ENCODE data around the gene BCAP31. TPM values are rescaled to one million over a fixed set of nuclear protein-coding genes. Genes with fewer than 3 reads are reported as not detected.
"Not testable (repeated sequence)": the region's sequence is repeated elsewhere in the genome, so short reads cannot be mapped to it uniquely, and the experiment has no call there.

Gene BCAP31
- total RNA-seq, 1 experiment from 2014 or later, result 235 TPM

DNA sequence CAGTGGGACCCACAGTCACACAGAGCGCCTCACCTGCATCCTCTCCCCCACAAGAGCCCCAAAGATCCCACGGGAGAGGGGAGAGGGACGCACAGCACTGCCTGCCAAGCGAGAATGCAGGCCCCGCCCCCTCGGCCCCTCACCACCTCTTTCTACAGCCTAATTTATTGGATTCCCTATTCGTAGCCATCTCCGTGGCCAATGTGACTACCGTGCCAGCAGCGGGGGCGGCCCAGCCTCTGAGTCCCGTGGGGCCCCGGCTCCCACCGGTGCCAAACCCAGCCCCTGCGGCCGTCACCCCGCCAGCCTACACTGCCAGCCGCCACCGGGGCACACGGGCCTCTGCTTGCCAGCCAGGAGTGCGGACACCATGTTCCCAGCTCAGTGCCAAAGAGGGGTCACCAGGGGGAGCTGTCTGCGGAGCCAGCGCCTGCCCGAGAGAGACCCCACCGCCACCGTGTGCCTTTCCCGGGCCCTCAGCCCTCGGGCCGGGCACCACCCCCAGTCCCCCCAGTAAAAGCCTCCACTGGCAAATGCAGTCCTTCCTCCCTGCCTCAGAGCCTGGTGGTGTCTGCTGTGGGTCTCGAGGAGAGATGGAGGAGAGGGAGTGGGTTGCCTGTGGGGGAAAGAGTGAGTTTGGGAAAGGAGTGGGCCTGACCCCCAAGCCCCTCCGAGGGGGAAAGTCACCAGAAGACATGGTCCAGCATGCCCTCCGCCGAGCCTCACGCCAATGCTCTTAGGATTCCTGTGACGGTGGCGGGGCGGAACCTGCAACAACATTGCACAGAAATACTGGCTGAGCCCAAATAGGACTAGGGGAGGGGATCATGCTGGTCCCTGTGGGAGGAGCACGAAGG is 20.3 kb upstream of the BCAP31 start:
- no peak overlapping the region for H3K27ac ChIP-seq (ENCODE audit: low read depth, low read length, poor library complexity, severe bottlenecking)
- ChIA-PET CTCF (no interaction called here), POLR2A (ENCODE audit: low non-redundant PET) (no interaction called here)
- no peak for TF ChIP-seq EZH2 (IDR thresholded peaks at IDR 0.05; ENCODE audit: borderline replicate concordance, low read depth, low read length, poor library complexity, severe bottlenecking)
- TF ChIP-seq, protein P1, sequence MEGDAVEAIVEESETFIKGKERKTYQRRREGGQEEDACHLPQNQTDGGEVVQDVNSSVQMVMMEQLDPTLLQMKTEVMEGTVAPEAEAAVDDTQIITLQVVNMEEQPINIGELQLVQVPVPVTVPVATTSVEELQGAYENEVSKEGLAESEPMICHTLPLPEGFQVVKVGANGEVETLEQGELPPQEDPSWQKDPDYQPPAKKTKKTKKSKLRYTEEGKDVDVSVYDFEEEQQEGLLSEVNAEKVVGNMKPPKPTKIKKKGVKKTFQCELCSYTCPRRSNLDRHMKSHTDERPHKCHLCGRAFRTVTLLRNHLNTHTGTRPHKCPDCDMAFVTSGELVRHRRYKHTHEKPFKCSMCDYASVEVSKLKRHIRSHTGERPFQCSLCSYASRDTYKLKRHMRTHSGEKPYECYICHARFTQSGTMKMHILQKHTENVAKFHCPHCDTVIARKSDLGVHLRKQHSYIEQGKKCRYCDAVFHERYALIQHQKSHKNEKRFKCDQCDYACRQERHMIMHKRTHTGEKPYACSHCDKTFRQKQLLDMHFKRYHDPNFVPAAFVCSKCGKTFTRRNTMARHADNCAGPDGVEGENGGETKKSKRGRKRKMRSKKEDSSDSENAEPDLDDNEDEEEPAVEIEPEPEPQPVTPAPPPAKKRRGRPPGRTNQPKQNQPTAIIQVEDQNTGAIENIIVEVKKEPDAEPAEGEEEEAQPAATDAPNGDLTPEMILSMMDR (conservative IDR thresholded peaks at IDR 0.05; ENCODE audit: low read depth, low read length), result peak; percentile 44; the same call in 1 of the 2 replicates
- no peaks in the 10 kb centered on the region for H3K4me1 ChIP-seq (ENCODE audit: insufficient read depth, low read length, poor library complexity, severe bottlenecking)
- peak; percentile 47 for DNase-seq (ENCODE audit: low spot score)
- intact Hi-C loops (cut with micrococcal nuclease; ENCODE audit: unreplicated experiment), result no loop called here
- H3K27me3 ChIP-seq (replicated peaks; ENCODE audit: insufficient read depth, low read depth, low read length, poor library complexity), result no peaks in the 10 kb centered on the region
- H3K9me3 ChIP-seq (ENCODE audit: low read depth, low read length, poor library complexity, severe bottlenecking), result no peaks in the 10 kb centered on the region
- no peaks in the 10 kb centered on the region for H3K36me3 ChIP-seq (ENCODE audit: insufficient read depth, low read length, poor library complexity, severe bottlenecking)
- BruUV-seq (replicated peaks), result no TSS peak
- H3K4me3 ChIP-seq (ENCODE audit: low read depth, low read length, poor library complexity, severe bottlenecking), result peak overlapping the region; percentile 20

DNA sequence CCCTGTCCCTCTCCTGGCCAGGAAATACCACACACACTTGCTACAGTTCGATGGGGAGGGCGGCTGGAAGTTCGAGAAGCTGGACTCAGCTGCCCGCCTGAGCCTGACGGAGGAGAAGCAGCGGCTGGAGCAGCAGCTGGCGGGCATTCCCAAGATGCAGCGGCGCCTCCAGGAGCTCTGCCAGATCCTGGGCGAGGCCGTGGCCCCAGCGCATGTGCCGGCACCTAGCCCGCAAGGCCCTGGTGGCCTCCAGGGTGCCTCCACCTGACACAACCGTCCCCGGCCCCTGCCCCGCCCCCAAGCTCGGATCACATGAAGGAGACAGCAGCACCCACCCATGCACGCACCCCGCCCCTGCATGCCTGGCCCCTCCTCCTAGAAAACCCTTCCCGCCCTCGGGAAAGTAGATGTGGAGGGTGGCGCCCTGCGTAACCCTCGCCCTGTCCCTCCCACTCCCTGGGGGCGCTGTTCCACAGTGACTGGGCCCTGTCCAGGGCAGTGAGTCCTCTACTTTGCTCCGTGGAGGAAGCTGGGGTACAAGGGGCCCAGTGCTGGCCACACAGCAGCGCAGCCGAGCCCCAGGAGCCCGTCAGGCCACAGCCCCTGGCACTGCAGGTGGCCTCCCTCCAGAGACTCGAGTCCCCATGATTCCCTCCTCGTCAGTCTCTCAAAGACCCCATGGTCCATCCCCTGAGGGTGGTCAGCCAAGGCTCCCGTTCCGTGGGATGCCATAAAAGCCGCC is 19.5 kb upstream of the BCAP31 start:
- CTCF ChIA-PET; POLR2A ChIA-PET (ENCODE audit: low non-redundant PET); intact Hi-C loops (cut with micrococcal nuclease; ENCODE audit: unreplicated experiment); H3K4me1 ChIP-seq (ENCODE audit: insufficient read depth, low read length, poor library complexity, severe bottlenecking); H3K27ac ChIP-seq (ENCODE audit: low read depth, low read length, poor library complexity, severe bottlenecking); H3K27me3 ChIP-seq (replicated peaks; ENCODE audit: insufficient read depth, low read depth, low read length, poor library complexity); H3K9me3 ChIP-seq (ENCODE audit: low read depth, low read length, poor library complexity, severe bottlenecking); BruUV-seq (replicated peaks); H3K36me3 ChIP-seq (ENCODE audit: insufficient read depth, low read length, poor library complexity, severe bottlenecking): not testable (repeated sequence)
- H3K4me3 ChIP-seq (ENCODE audit: low read depth, low read length, poor library complexity, severe bottlenecking), result peak overlapping the region; percentile 20
- DNase-seq (ENCODE audit: low spot score), result peak; percentile 45

DNA sequence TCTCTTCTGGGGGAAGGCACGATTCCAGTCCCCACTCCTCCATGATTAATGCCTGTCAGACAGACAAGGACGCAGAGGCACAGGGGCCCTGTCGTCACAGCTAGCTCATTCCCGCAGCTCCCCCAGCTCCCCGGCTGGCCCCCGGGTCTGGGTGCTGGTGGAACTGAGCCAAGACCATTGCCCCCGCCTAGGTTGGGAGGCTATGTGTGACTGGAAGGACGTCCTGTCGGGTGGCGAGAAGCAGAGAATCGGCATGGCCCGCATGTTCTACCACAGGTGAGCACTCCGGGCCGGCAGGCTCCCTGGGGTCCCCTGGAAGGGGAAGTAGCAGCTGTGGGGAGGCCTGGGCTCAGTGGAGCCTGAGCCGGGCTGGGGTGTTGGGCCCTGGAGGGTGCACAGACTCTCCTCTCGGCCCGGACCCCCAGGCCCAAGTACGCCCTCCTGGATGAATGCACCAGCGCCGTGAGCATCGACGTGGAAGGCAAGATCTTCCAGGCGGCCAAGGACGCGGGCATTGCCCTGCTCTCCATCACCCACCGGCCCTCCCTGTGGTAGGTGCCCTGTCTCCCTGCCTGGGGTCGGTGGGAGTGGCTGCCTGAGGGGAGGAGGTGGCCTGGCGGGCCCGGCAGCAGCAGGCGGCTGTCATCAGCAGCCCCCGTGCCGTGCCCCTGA is 18.7 kb upstream of the BCAP31 start:
- BruUV-seq (replicated peaks); H3K27me3 ChIP-seq (replicated peaks; ENCODE audit: insufficient read depth, low read depth, low read length, poor library complexity); H3K4me1 ChIP-seq (ENCODE audit: insufficient read depth, low read length, poor library complexity, severe bottlenecking); DNase-seq (ENCODE audit: low spot score); POLR2A ChIA-PET (ENCODE audit: low non-redundant PET); H3K36me3 ChIP-seq (ENCODE audit: insufficient read depth, low read length, poor library complexity, severe bottlenecking); H3K4me3 ChIP-seq (ENCODE audit: low read depth, low read length, poor library complexity, severe bottlenecking); H3K27ac ChIP-seq (ENCODE audit: low read depth, low read length, poor library complexity, severe bottlenecking); CTCF ChIA-PET; intact Hi-C loops (cut with micrococcal nuclease; ENCODE audit: unreplicated experiment); H3K9me3 ChIP-seq (ENCODE audit: low read depth, low read length, poor library complexity, severe bottlenecking): not testable (repeated sequence)

DNA sequence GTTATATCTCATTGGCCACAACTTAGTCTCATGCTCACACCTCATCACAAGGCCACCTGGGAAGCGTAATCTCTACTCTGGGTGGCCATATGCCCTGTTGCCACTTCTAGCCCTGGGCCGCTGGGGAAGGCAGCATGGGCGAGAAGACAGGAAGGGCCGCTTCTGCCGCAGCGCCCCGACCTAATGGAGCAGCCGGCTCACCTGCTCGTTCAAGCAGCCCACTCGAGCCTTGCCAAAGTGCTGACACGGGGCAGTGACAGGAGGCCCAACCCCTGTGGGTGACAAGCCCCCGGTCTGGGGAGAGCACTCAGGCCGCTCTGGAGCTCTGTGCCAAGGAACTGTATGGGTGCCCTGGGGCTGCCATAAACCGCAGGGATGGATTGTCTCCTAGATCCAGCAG is 17.9 kb upstream of the BCAP31 start:
- H3K4me3 ChIP-seq (ENCODE audit: low read depth, low read length, poor library complexity, severe bottlenecking); CTCF ChIA-PET; POLR2A ChIA-PET (ENCODE audit: low non-redundant PET); H3K27ac ChIP-seq (ENCODE audit: low read depth, low read length, poor library complexity, severe bottlenecking); H3K36me3 ChIP-seq (ENCODE audit: insufficient read depth, low read length, poor library complexity, severe bottlenecking); intact Hi-C loops (cut with micrococcal nuclease; ENCODE audit: unreplicated experiment); DNase-seq (ENCODE audit: low spot score); H3K9me3 ChIP-seq (ENCODE audit: low read depth, low read length, poor library complexity, severe bottlenecking); H3K27me3 ChIP-seq (replicated peaks; ENCODE audit: insufficient read depth, low read depth, low read length, poor library complexity); BruUV-seq (replicated peaks); H3K4me1 ChIP-seq (ENCODE audit: insufficient read depth, low read length, poor library complexity, severe bottlenecking): not testable (repeated sequence)
